Measurements from ENCODE around the gene CISTR. TPM values are rescaled to one million over a fixed set of nuclear protein-coding genes. Genes with fewer than 3 reads are reported as not detected.

CISTR gene
- total RNA-seq, 1 donor from 2014 or later, result not detected

GRCh38 chr12:53756300-53757100 is 4.7 kb upstream of the CISTR start:
- Histone ChIP-seq H3K4me3 (ENCODE audit: low read depth, low read length) (no peak overlapping the region), H3K27me3 (ENCODE audit: control insufficient read depth, insufficient read depth, low read length) (peaks cover 43% of the 10 kb centered on the region), H3K36me3 (ENCODE audit: control insufficient read depth, insufficient read depth, low read length) (no peaks in the 10 kb centered on the region)
- no peak for FAIRE-seq
- no peak for TF ChIP-seq CTCF (IDR thresholded peaks at IDR 0.05; ENCODE audit: insufficient read depth, low read length, severe bottlenecking)
- DNase-seq (ENCODE audit: low read depth), result no peak

GRCh38 chr12:53755893-53756292 is 4.1 kb upstream of the CISTR start:
- peaks cover 47% of the 10 kb centered on the region for H3K27me3 ChIP-seq (ENCODE audit: control insufficient read depth, insufficient read depth, low read length)
- FAIRE-seq, result no peak
- no peak overlapping the region for H3K4me3 ChIP-seq (ENCODE audit: low read depth, low read length)

GRCh38 chr12:53755451-53755891 is 3.7 kb upstream of the CISTR start:
- Histone ChIP-seq H3K36me3 (ENCODE audit: control insufficient read depth, insufficient read depth, low read length) (no peaks in the 10 kb centered on the region), H3K27me3 (ENCODE audit: control insufficient read depth, insufficient read depth, low read length) (peaks cover 52% of the 10 kb centered on the region), H3K4me3 (ENCODE audit: low read depth, low read length) (no peak overlapping the region)
- no peak for FAIRE-seq
- DNase-seq (ENCODE audit: low read depth), result no peak
- no peak for TF ChIP-seq CTCF (IDR thresholded peaks at IDR 0.05; ENCODE audit: insufficient read depth, low read length, severe bottlenecking)

More at GRCh38 chr12:53755893-53756292, 4.1 kb upstream of the CISTR start:
- no peak for TF ChIP-seq CTCF (IDR thresholded peaks at IDR 0.05; ENCODE audit: insufficient read depth, low read length, severe bottlenecking)
- H3K36me3 ChIP-seq (ENCODE audit: control insufficient read depth, insufficient read depth, low read length), result no peaks in the 10 kb centered on the region
- no peak for DNase-seq (ENCODE audit: low read depth)

GRCh38 chr12:53754633-53755264 is 3.0 kb upstream of the CISTR start:
- peaks cover 57% of the 10 kb centered on the region for H3K27me3 ChIP-seq (ENCODE audit: control insufficient read depth, insufficient read depth, low read length)
- DNase-seq (ENCODE audit: low read depth) (no peak), FAIRE-seq (no peak)
- no peak for TF ChIP-seq CTCF (IDR thresholded peaks at IDR 0.05; ENCODE audit: insufficient read depth, low read length, severe bottlenecking)
- H3K4me3 ChIP-seq (ENCODE audit: low read depth, low read length), result no peak overlapping the region
- no peaks in the 10 kb centered on the region for H3K36me3 ChIP-seq (ENCODE audit: control insufficient read depth, insufficient read depth, low read length)

- no peak for FAIRE-seq
- Histone ChIP-seq H3K4me3 (ENCODE audit: low read depth, low read length) (no peak overlapping the region), H3K36me3 (ENCODE audit: control insufficient read depth, insufficient read depth, low read length) (no peaks in the 10 kb centered on the region), H3K27me3 (ENCODE audit: control insufficient read depth, insufficient read depth, low read length) (peaks cover 58% of the 10 kb centered on the region)
- no peak for DNase-seq (ENCODE audit: low read depth)
- TF ChIP-seq CTCF (IDR thresholded peaks at IDR 0.05; ENCODE audit: insufficient read depth, low read length, severe bottlenecking), result no peak
Measured at GRCh38 chr12:53754188-53754585, 2.4 kb upstream of the CISTR start.
